GM12892 (cell line): Measurements from ENCODE around the gene TNS3.
"Not testable (repeated sequence)": the region's sequence is repeated elsewhere in the genome, so short reads cannot be mapped to it uniquely, and the experiment has no call there.

Experiments used
- DNase-seq: peaks from one replicate; pipeline ENCODE4 v3.0.0; 2011; ENCODE audit not compliant: insufficient read length
- FAIRE-seq: peaks from 2 replicates; lab custom pipeline; 2011; peaks lifted over from hg19 to GRCh38; lab: Jason Lieb, UNC
- POLR2A ChIP-seq: IDR thresholded peaks from 2 replicates; pipeline ENCODE4 v1.6.1; 2011; ENCODE audit warnings: low read depth, low read length, control low read depth
- POLR2AphosphoS5 ChIP-seq: IDR thresholded peaks from 2 replicates; pipeline ENCODE4 v1.6.1; 2011; ENCODE audit warnings: low read depth, low read length, control low read depth
- TAF1 ChIP-seq: IDR thresholded peaks from 2 replicates; pipeline ENCODE4 v1.6.1; 2011; ENCODE audit warnings: low read depth, mild to moderate bottlenecking, control low read depth, low read length, borderline replicate concordance

Gene TNS3

GRCh38 chr7:47601119-47601880, 19.4 kb upstream of the TNS3 start:
- TF ChIP-seq POLR2AphosphoS5 (no peak), POLR2A (no peak), TAF1 (no peak)
- DNase-seq (no peak), FAIRE-seq (no peak)

- FAIRE-seq, result no peak
These were observed 18.5 kb upstream of the TNS3 start for GRCh38 chr7:47600199-47601118.

GRCh38 chr7:47597379-47597778, 15.5 kb upstream of the TNS3 start:
- TF ChIP-seq POLR2A, result no peak
- no peak for TF ChIP-seq POLR2AphosphoS5
- no peak for TF ChIP-seq TAF1
- DNase-seq (no peak), FAIRE-seq (no peak)

More at GRCh38 chr7:47600199-47601118, 18.5 kb upstream of the TNS3 start:
- no peak for TF ChIP-seq POLR2A
- TF ChIP-seq POLR2AphosphoS5, result no peak
- no peak for TF ChIP-seq TAF1
- DNase-seq, result no peak

- TF ChIP-seq POLR2AphosphoS5 (no peak), POLR2A (no peak), TAF1 (no peak)
- no peak for FAIRE-seq
These were observed 14.7 kb upstream of the TNS3 start for GRCh38 chr7:47596502-47597202.

GRCh38 chr7:47594406-47594805, 12.5 kb upstream of the TNS3 start:
- no peak for TF ChIP-seq POLR2A
- no peak for TF ChIP-seq POLR2AphosphoS5
- TF ChIP-seq TAF1, result no peak

More at GRCh38 chr7:47596502-47597202, 14.7 kb upstream of the TNS3 start:
- DNase-seq, result no peak

GRCh38 chr7:47591655-47592572, 10.0 kb upstream of the TNS3 start:
- DNase-seq, result no peak
- TF ChIP-seq POLR2A (no peak), POLR2AphosphoS5 (no peak), TAF1 (no peak)
- FAIRE-seq, result no peak

More at GRCh38 chr7:47594406-47594805, 12.5 kb upstream of the TNS3 start:
- DNase-seq, result no peak
- FAIRE-seq, result no peak

GRCh38 chr7:47591089-47591654, 9.3 kb upstream of the TNS3 start:
- TF ChIP-seq POLR2A, result no peak
- no peak for TF ChIP-seq TAF1
- no peak for TF ChIP-seq POLR2AphosphoS5
- DNase-seq (no peak), FAIRE-seq (no peak)

GRCh38 chr7:47590215-47590614, 8.3 kb upstream of the TNS3 start:
- not testable (repeated sequence) for FAIRE-seq, DNase-seq

- FAIRE-seq (no peak), DNase-seq (no peak)
- TF ChIP-seq POLR2A (no peak), TAF1 (no peak), POLR2AphosphoS5 (no peak)
These were observed 6.9 kb upstream of the TNS3 start for GRCh38 chr7:47588704-47589225.

- FAIRE-seq (no peak), DNase-seq (no peak)
- TF ChIP-seq TAF1 (no peak), POLR2AphosphoS5 (no peak), POLR2A (no peak)
These were observed 6.1 kb upstream of the TNS3 start for GRCh38 chr7:47587976-47588375.
